ENCODE results near the gene VSTM4.
A peak's percentile ranks its signal among the peaks of the same experiment; 100 is the strongest.

The VSTM4 gene

GRCh38 chr10:49037187-49037586 is 78.1 kb downstream of the VSTM4 start:
- peak; percentile 60 for DNase-seq

- no peak for DNase-seq
These were observed 78.7 kb downstream of the VSTM4 start for GRCh38 chr10:49036638-49037037.

- no peak for DNase-seq
These were observed 79.4 kb downstream of the VSTM4 start for GRCh38 chr10:49035920-49036319.

GRCh38 chr10:49034925-49035324 is 80.4 kb downstream of the VSTM4 start:
- no peak for DNase-seq

- DNase-seq = no peak
These were observed 81.4 kb downstream of the VSTM4 start for GRCh38 chr10:49033939-49034338.

- DNase-seq = no peak
These were observed 85.7 kb downstream of the VSTM4 start for GRCh38 chr10:49029666-49030065.

GRCh38 chr10:49028639-49029038 is 86.7 kb downstream of the VSTM4 start:
- no peak for DNase-seq

GRCh38 chr10:49025347-49025983 is 89.9 kb downstream of the VSTM4 start:
- DNase-seq = no peak

- DNase-seq = no peak
These were observed 90.8 kb downstream of the VSTM4 start for GRCh38 chr10:49024484-49024883.

GRCh38 chr10:49023752-49024151 is 91.6 kb downstream of the VSTM4 start:
- DNase-seq = peak; percentile 22

- DNase-seq = no peak
These were observed 92.3 kb downstream of the VSTM4 start for GRCh38 chr10:49023071-49023470.

GRCh38 chr10:49021685-49022084 is 93.6 kb downstream of the VSTM4 start:
- no peak for DNase-seq

GRCh38 chr10:49015700-49016099 is 99.6 kb downstream of the VSTM4 start:
- no peak for DNase-seq

GRCh38 chr10:49012603-49013002 is 102.7 kb downstream of the VSTM4 start:
- DNase-seq = no peak

- DNase-seq = no peak
These were observed 103.6 kb downstream of the VSTM4 start for GRCh38 chr10:49011756-49012155.

GRCh38 chr10:49010865-49011264 is 104.5 kb downstream of the VSTM4 start:
- no peak for DNase-seq

GRCh38 chr10:49010295-49010694 is 105.0 kb downstream of the VSTM4 start:
- no peak for DNase-seq

- DNase-seq = no peak
These were observed 105.9 kb downstream of the VSTM4 start for GRCh38 chr10:49009199-49009979.

GRCh38 chr10:49008505-49009198 is 106.7 kb downstream of the VSTM4 start:
- DNase-seq = no peak

- DNase-seq = no peak
These were observed 107.2 kb downstream of the VSTM4 start for GRCh38 chr10:49008091-49008490.

- no peak for DNase-seq
These were observed 108.2 kb downstream of the VSTM4 start for GRCh38 chr10:49007129-49007528.

GRCh38 chr10:49005270-49005669 is 110.1 kb downstream of the VSTM4 start:
- no peak for DNase-seq

- DNase-seq = no peak
These were observed 113.3 kb downstream of the VSTM4 start for GRCh38 chr10:49001870-49002672.

All from fibroblast of skin of right quadriceps (primary cell).